Retinal pigment epithelial cell (primary cell): ENCODE measurements around the gene SLC7A1.

Experiments
- DNase-seq: peaks from one replicate; pipeline ENCODE4 v3.0.0-alpha.2; 2010; ENCODE audit warnings: low read depth
- H3K4me3 ChIP-seq: 2 replicates; pipeline ENCODE4 v1.5.1; 2011; ENCODE audit warnings: mild to moderate bottlenecking, low read length, control low read depth, moderate library complexity
- TF ChIP-seq, protein P1 (sequence below): conservative IDR thresholded peaks from 2 replicates; pipeline ENCODE4 v1.5.1; 2011; ENCODE audit warnings: low read depth, low read length, control low read depth, inconsistent platforms

The SLC7A1 gene

DNA sequence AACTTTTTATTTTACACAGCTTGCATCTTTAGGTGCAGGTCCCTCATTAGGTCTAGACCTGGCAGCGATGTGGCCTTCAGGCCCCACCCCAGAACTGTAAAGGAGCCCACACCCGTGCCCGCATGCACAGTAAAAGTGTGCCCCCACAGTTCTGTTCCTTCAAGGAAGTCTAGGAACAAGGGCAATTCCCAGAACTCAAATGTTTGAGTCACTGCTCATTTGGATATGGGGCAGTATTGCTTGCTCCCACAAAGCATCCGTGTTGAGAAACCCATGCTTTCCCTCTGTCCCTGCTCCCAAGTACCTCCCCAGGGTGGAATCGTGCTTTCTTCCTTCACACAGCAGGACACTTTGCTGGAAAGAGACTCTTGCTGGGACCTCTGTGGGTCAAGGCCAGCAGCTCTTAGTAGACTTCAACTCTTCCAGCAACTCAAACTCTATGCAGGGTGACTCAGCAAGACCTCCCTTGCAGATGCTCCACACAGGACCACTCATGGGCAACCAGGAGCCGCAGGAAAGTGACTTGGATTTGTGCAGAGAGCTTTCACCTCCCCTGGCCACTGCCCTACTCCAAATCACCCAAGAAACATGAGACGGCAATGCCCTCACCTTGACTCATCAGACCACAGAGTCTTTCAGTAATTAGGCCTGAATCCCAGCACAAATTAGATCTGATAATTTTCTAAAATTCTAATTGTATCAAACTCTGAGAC is 12.3 kb downstream of the SLC7A1 start:
- no peak overlapping the region for H3K4me3 ChIP-seq

DNA sequence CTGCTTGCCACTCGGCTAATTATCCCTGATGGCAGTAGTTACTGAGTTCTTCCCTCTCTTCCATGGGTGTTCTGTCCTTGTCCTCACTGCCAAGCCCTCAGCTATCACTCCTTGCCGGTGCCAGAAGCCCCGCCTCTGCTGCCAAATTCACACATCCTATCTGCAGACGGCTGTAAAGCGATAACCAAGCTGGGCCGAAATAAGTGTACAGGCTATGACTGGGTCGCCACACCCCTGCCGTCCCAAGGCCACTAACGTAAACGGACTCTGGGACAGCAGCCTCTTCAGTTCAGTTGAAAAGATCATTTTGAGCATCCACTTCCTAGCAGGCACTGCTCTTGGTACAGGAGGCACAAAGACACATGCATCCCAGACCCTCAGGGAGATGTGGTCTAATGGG is 13.3 kb downstream of the SLC7A1 start:
- DNase-seq: no peak
- no peak overlapping the region for H3K4me3 ChIP-seq
- TF ChIP-seq, protein P1, sequence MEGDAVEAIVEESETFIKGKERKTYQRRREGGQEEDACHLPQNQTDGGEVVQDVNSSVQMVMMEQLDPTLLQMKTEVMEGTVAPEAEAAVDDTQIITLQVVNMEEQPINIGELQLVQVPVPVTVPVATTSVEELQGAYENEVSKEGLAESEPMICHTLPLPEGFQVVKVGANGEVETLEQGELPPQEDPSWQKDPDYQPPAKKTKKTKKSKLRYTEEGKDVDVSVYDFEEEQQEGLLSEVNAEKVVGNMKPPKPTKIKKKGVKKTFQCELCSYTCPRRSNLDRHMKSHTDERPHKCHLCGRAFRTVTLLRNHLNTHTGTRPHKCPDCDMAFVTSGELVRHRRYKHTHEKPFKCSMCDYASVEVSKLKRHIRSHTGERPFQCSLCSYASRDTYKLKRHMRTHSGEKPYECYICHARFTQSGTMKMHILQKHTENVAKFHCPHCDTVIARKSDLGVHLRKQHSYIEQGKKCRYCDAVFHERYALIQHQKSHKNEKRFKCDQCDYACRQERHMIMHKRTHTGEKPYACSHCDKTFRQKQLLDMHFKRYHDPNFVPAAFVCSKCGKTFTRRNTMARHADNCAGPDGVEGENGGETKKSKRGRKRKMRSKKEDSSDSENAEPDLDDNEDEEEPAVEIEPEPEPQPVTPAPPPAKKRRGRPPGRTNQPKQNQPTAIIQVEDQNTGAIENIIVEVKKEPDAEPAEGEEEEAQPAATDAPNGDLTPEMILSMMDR: no peak

More for the DNA sequence above, 12.3 kb downstream of the SLC7A1 start:
- DNase-seq: no peak
- TF ChIP-seq, protein P1: no peak

DNA sequence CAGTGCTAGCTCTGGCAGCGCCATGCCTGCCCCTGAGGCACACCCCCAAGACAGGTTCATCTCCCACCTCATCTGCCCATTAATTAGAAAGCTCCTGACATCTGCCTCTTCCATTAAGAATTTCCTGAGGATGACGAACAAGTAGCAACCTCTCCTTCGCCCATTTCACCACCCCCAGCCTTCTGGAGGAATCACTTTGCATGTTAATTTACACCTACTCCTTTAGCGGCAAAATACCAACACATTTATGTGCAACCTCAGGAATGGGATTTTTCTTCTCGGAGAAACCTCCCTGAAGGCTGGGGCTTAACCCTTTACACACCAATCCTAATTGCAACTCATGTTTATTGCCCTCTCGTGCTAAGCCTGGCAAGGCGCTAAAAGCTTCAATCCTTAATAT is 13.8 kb downstream of the SLC7A1 start:
- DNase-seq: no peak
- TF ChIP-seq, protein P1: no peak
- peak overlapping the region; percentile 34 for H3K4me3 ChIP-seq

DNA sequence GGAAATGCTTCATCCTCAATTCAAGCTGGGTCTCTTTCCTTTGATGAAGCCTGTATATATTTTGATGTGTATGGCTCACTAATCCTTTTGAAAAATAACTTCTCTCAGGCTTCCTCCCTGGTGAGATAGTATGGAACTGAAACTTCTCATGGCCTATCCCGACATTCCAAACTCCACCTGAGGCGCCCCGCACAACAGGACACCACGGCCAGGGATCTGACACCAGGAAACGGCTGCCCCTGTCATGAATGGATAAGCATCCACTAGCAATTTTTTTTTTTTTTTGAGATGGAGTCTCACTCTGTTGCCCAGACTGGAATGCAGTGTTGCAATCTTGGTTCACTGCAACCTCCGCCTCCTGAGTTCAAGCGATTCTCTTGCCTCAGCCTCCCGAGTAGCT is 16.4 kb downstream of the SLC7A1 start:
- TF ChIP-seq, protein P1: no peak
- no peak for DNase-seq

DNA sequence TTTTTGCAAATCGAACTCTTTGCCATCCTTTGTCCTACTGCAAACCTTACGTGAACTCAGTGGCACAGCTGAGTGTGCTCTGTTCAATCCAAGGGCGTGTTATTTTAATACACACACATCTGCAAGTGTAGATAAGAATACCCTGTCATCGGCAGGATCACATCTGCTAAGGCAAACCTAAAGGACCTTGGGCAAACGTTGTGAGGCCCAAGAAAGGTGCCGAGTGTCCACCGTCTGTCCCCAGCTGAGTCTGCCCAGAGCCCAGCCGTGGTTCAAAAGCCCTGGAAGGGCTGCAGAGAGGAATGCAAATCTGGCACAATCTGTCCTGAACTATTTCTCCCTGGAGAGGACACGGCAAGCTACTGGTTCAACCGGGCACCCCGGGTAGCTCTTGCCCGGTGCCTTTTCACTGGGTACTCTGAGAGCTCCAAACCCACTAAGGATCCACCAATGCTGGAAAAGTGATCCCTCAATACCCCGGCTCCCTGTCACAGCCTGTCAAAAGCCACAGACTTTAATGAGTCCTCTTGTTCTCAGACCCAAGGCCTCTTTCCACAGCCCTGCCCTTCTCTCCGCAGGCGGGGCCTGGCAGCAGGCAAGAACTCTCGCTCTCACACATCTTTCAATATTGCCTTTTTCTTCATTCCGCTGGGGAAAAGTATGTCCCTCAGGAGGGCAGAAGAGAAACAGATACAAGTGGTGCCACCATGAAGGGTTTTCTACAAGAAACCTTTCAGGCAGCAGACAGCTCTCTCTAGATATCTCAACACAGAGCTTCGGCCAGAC is 17.0 kb downstream of the SLC7A1 start:
- TF ChIP-seq, protein P1: no peak
- DNase-seq: no peak
- no peak overlapping the region for H3K4me3 ChIP-seq

More for the DNA sequence above, 16.4 kb downstream of the SLC7A1 start:
- no peak overlapping the region for H3K4me3 ChIP-seq

DNA sequence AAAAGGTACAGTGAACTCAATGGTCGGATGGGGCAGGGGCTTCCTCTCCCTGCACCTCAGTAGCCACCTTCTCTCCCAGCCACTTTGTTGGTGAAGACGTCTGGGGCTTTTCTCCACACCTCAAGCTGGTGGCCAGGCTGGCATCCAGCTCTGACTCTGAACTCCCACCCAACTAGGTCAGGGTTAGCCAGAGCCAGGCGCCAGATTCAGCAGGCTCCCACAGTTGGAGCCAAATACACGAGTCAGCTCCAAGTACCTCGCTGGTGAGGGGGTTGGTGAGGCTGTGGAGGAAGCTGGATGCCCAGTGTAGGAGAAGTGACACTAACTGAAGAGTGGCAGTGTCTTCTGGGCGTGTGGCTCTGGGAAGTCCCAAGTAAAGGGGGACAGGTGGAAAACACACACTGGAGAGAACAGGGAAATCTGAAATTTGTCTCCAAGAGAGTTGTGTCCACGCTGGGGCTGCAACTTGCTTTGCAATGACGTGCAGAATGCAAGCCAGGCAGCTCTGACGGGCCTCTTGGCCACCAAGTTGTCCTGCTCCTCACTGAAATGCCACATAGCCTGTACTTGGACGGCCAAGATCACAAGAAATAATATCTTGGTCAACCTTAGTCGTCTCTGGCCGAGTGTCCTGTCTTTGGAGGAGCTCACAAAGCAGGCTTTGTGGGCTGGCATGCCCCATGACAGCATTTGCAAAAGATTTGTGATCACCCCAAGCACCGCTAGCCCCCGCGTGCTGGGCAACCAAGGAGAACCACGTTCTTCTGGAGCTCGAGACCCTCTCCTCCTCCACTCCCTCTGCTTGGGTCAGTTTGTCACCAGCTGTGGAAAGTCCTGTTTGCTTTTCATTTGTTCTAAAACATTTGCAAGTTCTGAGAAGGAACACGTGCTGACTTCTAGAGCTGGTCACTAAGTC is 18.1 kb downstream of the SLC7A1 start:
- no peak overlapping the region for H3K4me3 ChIP-seq
- DNase-seq: no peak
- TF ChIP-seq, protein P1: no peak
